Activated naive CD4-positive, alpha-beta T cell treated with anti-CD3 and anti-CD28 coated beads for 36 hours (primary cell): ENCODE results near the gene GCLC. TPM values are rescaled to one million over a fixed set of nuclear protein-coding genes. Genes with fewer than 3 reads are reported as not detected.

Experiments used
- CTCF ChIA-PET: fragments of 350-600 bp; sonication (Branson Sonifier 250); formaldehyde crosslinking; loops from one replicate; lab custom pipeline; 2021; ENCODE audit warnings: antibody characterized with exemption; lab: Charles Lee
- DNase-seq: peaks from one replicate; pipeline ENCODE4 v3.0.0-alpha.2; 2020
- H3K27ac Mint-ChIP-seq: one replicate; pipeline ENCODE4 v1.8.0; 2021; ENCODE audit warnings: mild to moderate bottlenecking, mixed read lengths
- H3K27me3 Mint-ChIP-seq: one replicate; pipeline ENCODE4 v1.8.0; 2021; ENCODE audit warnings: low read depth, mixed read lengths
- H3K36me3 Mint-ChIP-seq: one replicate; pipeline ENCODE4 v1.8.0; 2021; ENCODE audit warnings: low read depth, mixed read lengths
- H3K4me1 Mint-ChIP-seq: one replicate; pipeline ENCODE4 v1.8.0; 2021; ENCODE audit warnings: low read depth, mixed read lengths
- H3K4me3 Mint-ChIP-seq: one replicate; pipeline ENCODE4 v1.8.0; 2021; ENCODE audit warnings: mild to moderate bottlenecking, moderate library complexity, mixed read lengths
- H3K9me3 Mint-ChIP-seq: one replicate; pipeline ENCODE4 v1.8.0; 2021; ENCODE audit warnings: mixed read lengths
- intact Hi-C: fragments of 100-400 bp; cut with micrococcal nuclease; formaldehyde crosslinking; loops from one replicate; pipeline ENCODE4 v1.15.1; 2023
- total RNA-seq, 2 experiments: library from RNA; stranded (reverse); gene quantifications; one replicate each; pipeline ENCODE4 v1.2.3, GENCODE V29; 2021

The GCLC gene
- 10 to 100 TPM; 13.9 to 18.1 TPM for total RNA-seq

GRCh38 chr6:53544470-53545308, at the start of gene GCLC:
Gene GCLC, minus strand, starts transcription at chr6:53545101. Its CDS starts 456 bp downstream, at chr6:53544645.
- peaks cover 63% of the 10 kb centered on the region for H3K4me1 Mint-ChIP-seq

GRCh38 chr6:53594596-53594995, 49.7 kb upstream of the GCLC start:
- Mint-ChIP-seq H3K4me3 (no peak overlapping the region), H3K9me3 (peaks cover 4% of the 10 kb centered on the region), H3K27ac (no peak overlapping the region), H3K27me3 (no peaks in the 10 kb centered on the region), H3K4me1 (peaks cover 7% of the 10 kb centered on the region), H3K36me3 (no peaks in the 10 kb centered on the region)
- intact Hi-C loops = no loop called here
- DNase-seq = no peak
- CTCF ChIA-PET = interaction anchor here (1.4 kb wide), 1 partner anchor 15 kb away, joined by 5 read pairs; no protein-coding TSS in a partner anchor

More at GRCh38 chr6:53544470-53545308, at the start of gene GCLC:
- no peaks in the 10 kb centered on the region for H3K36me3 Mint-ChIP-seq
- peak within 1 kb of the TSS; percentile 86 for H3K27ac Mint-ChIP-seq
- no peaks in the 10 kb centered on the region for H3K27me3 Mint-ChIP-seq
- DNase-seq = peak; percentile 88
- intact Hi-C loops = loop anchor here (1.0 to 5.0 kb wide), 7 partner anchors 107 to 1124 kb away; partner anchors contain the start of genes EFHC1 and GSTA4
- peak within 1 kb of the TSS; percentile 94 for H3K4me3 Mint-ChIP-seq
- no peaks in the 10 kb centered on the region for H3K9me3 Mint-ChIP-seq
- CTCF ChIA-PET = interaction anchor here (0.6 to 2.5 kb wide), 6 partner anchors 98 to 184 kb away, joined by 3 to 19 read pairs (median 3); no protein-coding TSS in a partner anchor

GRCh38 chr6:53593001-53593488, 48.1 kb upstream of the GCLC start:
- Mint-ChIP-seq H3K36me3 (no peaks in the 10 kb centered on the region), H3K9me3 (peaks cover 4% of the 10 kb centered on the region), H3K4me1 (peaks cover 7% of the 10 kb centered on the region), H3K27ac (no peak overlapping the region), H3K27me3 (no peaks in the 10 kb centered on the region), H3K4me3 (no peak overlapping the region)
- CTCF ChIA-PET = interaction anchor here (1.2 kb wide), 1 partner anchor 135 kb away, joined by 3 read pairs; no protein-coding TSS in a partner anchor
- DNase-seq = no peak
- intact Hi-C loops = no loop called here

- CTCF ChIA-PET = no interaction called here
- H3K4me1 Mint-ChIP-seq = peaks cover 10% of the 10 kb centered on the region
- DNase-seq = no peak
- no peak overlapping the region for H3K4me3 Mint-ChIP-seq
- H3K9me3 Mint-ChIP-seq = no peaks in the 10 kb centered on the region
- H3K36me3 Mint-ChIP-seq = no peaks in the 10 kb centered on the region
- no peak overlapping the region for H3K27ac Mint-ChIP-seq
- intact Hi-C loops = loop anchor here (1.0 kb wide), 1 partner anchor 13 kb away; no protein-coding TSS in a partner anchor
- no peaks in the 10 kb centered on the region for H3K27me3 Mint-ChIP-seq
These were observed 47.0 kb upstream of the GCLC start for GRCh38 chr6:53591873-53592272.

GRCh38 chr6:53588816-53589509, 44.1 kb upstream of the GCLC start:
- H3K4me1 Mint-ChIP-seq = peaks cover 13% of the 10 kb centered on the region
- no peak for DNase-seq
- intact Hi-C loops = no loop called here
- no peak overlapping the region for H3K27ac Mint-ChIP-seq
- CTCF ChIA-PET = no interaction called here
- H3K36me3 Mint-ChIP-seq = no peaks in the 10 kb centered on the region
- H3K4me3 Mint-ChIP-seq = no peak overlapping the region
- H3K9me3 Mint-ChIP-seq = no peaks in the 10 kb centered on the region
- H3K27me3 Mint-ChIP-seq = no peaks in the 10 kb centered on the region

- no peak overlapping the region for H3K27ac Mint-ChIP-seq
These were observed 42.4 kb upstream of the GCLC start for GRCh38 chr6:53587291-53587690.

GRCh38 chr6:53585208-53585900, 40.5 kb upstream of the GCLC start:
- Mint-ChIP-seq H3K27ac (no peak overlapping the region), H3K4me1 (peaks cover 13% of the 10 kb centered on the region), H3K27me3 (no peaks in the 10 kb centered on the region), H3K4me3 (no peak overlapping the region), H3K36me3 (no peaks in the 10 kb centered on the region), H3K9me3 (no peaks in the 10 kb centered on the region)
- CTCF ChIA-PET = interaction anchor here (0.7 kb wide), 1 partner anchor 141 kb away, joined by 7 read pairs; no protein-coding TSS in a partner anchor
- intact Hi-C loops = no loop called here
- DNase-seq = no peak

More at GRCh38 chr6:53587291-53587690, 42.4 kb upstream of the GCLC start:
- DNase-seq = no peak
- intact Hi-C loops = no loop called here
- CTCF ChIA-PET = no interaction called here
- no peaks in the 10 kb centered on the region for H3K36me3 Mint-ChIP-seq
- H3K4me1 Mint-ChIP-seq = peaks cover 14% of the 10 kb centered on the region
- H3K9me3 Mint-ChIP-seq = no peaks in the 10 kb centered on the region
- no peak overlapping the region for H3K4me3 Mint-ChIP-seq
- H3K27me3 Mint-ChIP-seq = no peaks in the 10 kb centered on the region

GRCh38 chr6:53584726-53585125, 39.8 kb upstream of the GCLC start:
- H3K27ac Mint-ChIP-seq = no peak overlapping the region
- H3K36me3 Mint-ChIP-seq = no peaks in the 10 kb centered on the region
- no peaks in the 10 kb centered on the region for H3K9me3 Mint-ChIP-seq
- no peak for DNase-seq
- no peaks in the 10 kb centered on the region for H3K27me3 Mint-ChIP-seq
- intact Hi-C loops = no loop called here
- H3K4me1 Mint-ChIP-seq = peaks cover 18% of the 10 kb centered on the region
- CTCF ChIA-PET = no interaction called here
- H3K4me3 Mint-ChIP-seq = no peak overlapping the region

- Mint-ChIP-seq H3K27me3 (no peaks in the 10 kb centered on the region), H3K9me3 (no peaks in the 10 kb centered on the region), H3K4me3 (no peak overlapping the region), H3K36me3 (no peaks in the 10 kb centered on the region), H3K4me1 (peaks cover 23% of the 10 kb centered on the region), H3K27ac (no peak overlapping the region)
- DNase-seq = no peak
- CTCF ChIA-PET = interaction anchor here (0.9 to 1.0 kb wide), 2 partner anchors 10 to 91 kb away, joined by 3 read pairs; no protein-coding TSS in a partner anchor
- intact Hi-C loops = no loop called here
These were observed 38.5 kb upstream of the GCLC start for GRCh38 chr6:53583451-53583850.

GRCh38 chr6:53582963-53583362, 38.1 kb upstream of the GCLC start:
- Mint-ChIP-seq H3K27me3 (no peaks in the 10 kb centered on the region), H3K4me1 (peaks cover 24% of the 10 kb centered on the region), H3K9me3 (no peaks in the 10 kb centered on the region), H3K4me3 (no peak overlapping the region), H3K36me3 (no peaks in the 10 kb centered on the region), H3K27ac (no peak overlapping the region)
- intact Hi-C loops = no loop called here
- CTCF ChIA-PET = interaction anchor here (0.6 to 1.0 kb wide), 3 partner anchors 10 to 90 kb away, joined by 3 read pairs; no protein-coding TSS in a partner anchor
- DNase-seq = no peak

GRCh38 chr6:53581856-53582255, 37.0 kb upstream of the GCLC start:
- Mint-ChIP-seq H3K4me3 (no peak overlapping the region), H3K36me3 (no peaks in the 10 kb centered on the region), H3K27me3 (no peaks in the 10 kb centered on the region), H3K9me3 (no peaks in the 10 kb centered on the region), H3K27ac (no peak overlapping the region), H3K4me1 (peaks cover 21% of the 10 kb centered on the region)
- CTCF ChIA-PET = interaction anchor here (0.6 to 0.7 kb wide), 4 partner anchors 8 to 246 kb away, joined by 3 to 6 read pairs (median 4); no protein-coding TSS in a partner anchor
- DNase-seq = no peak
- intact Hi-C loops = no loop called here
